Stimulated activated effector memory CD8-positive, alpha-beta T cell treated with anti-CD3 and anti-CD28 coated beads, Interleukin-12 subunit alpha, Interleukin-12 subunit beta, amount 100 ng/mL, for 72 hours (primary cell): Measurements from ENCODE around the gene CHST5.

ENCODE experiments used
- ATAC-seq: fragments of 150-1000 bp; cut with Tn5 transposase; 2 replicates; pipeline ENCODE4 v1.10.0; 2021
- DNase-seq, 2 donors: peaks; one replicate each; pipeline ENCODE4 v3.0.0; 2021 to 2022; ENCODE audit warnings: low spot score in 2 of 2
- H3K27ac Mint-ChIP-seq: one replicate; pipeline ENCODE4 v1.8.0; 2022; ENCODE audit warnings: mild to moderate bottlenecking, mixed read lengths
- H3K36me3 Mint-ChIP-seq: one replicate; pipeline ENCODE4 v1.8.0; 2022; ENCODE audit warnings: mild to moderate bottlenecking, mixed read lengths
- H3K4me1 Mint-ChIP-seq: one replicate; pipeline ENCODE4 v1.8.0; 2022; ENCODE audit warnings: mixed read lengths
- H3K4me3 Mint-ChIP-seq: one replicate; pipeline ENCODE4 v1.8.0; 2022; ENCODE audit warnings: mild to moderate bottlenecking, mixed read lengths
- H3K9me3 Mint-ChIP-seq: one replicate; pipeline ENCODE4 v1.8.0; 2022; ENCODE audit warnings: mixed read lengths

Gene CHST5

DNA sequence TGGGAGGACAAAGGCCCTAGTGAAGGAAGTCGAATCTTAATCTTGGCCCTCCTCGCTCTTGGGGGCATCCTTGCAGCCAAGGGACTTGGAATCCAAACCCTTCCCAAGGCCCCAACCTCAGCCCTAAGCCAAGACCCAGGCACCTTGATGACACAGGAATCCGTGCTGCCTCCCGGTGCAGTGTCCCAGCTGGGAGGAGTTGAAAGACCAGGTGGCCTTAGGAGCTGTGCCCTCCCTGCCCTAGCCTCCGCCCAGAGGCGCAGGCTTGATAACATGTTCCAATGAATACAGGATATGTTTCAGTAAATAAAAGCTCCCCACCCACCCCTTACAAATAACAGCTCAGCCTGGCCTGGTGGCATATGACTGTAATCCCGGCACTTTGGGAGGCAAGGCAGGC lies at the start of gene CHST5:
Gene CHST5, minus strand, starts transcription at position 208 of the 400 bp plus-strand sequence. CDS start 5,724 bp downstream, outside the sequence.
- H3K4me3 Mint-ChIP-seq: no peak within 1 kb of the TSS
- ATAC-seq (no peak), DNase-seq (no peak)
- no peaks in the 10 kb centered on the region for H3K4me1 Mint-ChIP-seq
- H3K27ac Mint-ChIP-seq: no peak within 1 kb of the TSS
- H3K36me3 Mint-ChIP-seq: no peaks in the 10 kb centered on the region
- no peaks in the 10 kb centered on the region for H3K9me3 Mint-ChIP-seq

DNA sequence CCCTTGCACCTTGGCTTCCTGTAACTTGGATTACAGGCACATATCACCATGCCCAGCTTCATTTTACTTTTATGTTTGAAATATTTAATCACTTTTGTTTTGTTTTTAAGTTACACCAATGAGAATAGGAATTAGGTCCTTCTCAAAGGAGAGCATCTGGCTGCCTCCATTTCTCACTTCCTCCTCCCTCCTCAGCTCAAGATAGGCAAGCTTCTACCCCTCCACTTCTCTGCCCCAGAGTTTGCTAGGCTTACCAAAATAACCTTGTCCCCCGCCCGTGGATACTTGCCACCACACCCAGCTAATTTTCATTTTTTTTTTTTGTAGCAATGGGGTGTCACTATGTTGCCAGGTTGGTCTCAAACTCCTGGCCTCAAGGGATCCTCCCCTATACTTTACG lies 48.2 kb upstream of the CHST5 start:
- Mint-ChIP-seq H3K4me1 (peaks cover 18% of the 10 kb centered on the region), H3K4me3 (no peak overlapping the region), H3K36me3 (peaks cover 29% of the 10 kb centered on the region), H3K27ac (peak overlapping the region; percentile 61), H3K9me3 (no peaks in the 10 kb centered on the region)
- DNase-seq (no peak), ATAC-seq (no peak)

DNA sequence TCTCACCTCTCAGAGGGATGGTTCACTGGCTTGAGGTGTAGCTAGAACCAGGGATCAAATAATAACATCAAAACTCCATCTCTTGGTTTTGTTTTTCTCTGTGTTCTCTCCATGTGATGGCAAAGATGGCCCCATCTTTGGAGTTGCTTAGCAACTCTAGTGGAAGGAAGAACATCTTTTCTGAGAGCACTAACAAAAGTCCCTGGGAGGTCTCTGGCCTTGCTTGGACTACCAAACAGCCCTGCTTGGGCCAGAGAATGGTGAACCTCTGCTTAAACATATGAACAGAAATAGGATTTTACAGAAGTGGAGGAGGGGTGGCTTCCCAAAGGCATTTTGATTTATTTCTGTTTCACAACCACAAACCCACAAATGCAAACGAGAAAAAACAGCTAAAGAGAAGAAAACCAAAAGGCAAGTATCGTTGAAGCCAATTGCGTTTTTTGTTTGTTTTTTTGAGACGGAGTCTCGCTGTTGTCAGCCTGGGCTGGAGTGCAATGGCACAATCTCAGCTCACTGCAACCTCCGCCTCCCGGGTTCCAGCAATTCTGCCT lies 43.5 kb upstream of the CHST5 start:
- peaks cover 16% of the 10 kb centered on the region for H3K4me1 Mint-ChIP-seq
- peak overlapping the region; percentile 33 for H3K27ac Mint-ChIP-seq
- DNase-seq (no peak), ATAC-seq (no peak)
- H3K4me3 Mint-ChIP-seq: no peak overlapping the region
- H3K9me3 Mint-ChIP-seq: no peaks in the 10 kb centered on the region
- H3K36me3 Mint-ChIP-seq: peaks cover 62% of the 10 kb centered on the region

DNA sequence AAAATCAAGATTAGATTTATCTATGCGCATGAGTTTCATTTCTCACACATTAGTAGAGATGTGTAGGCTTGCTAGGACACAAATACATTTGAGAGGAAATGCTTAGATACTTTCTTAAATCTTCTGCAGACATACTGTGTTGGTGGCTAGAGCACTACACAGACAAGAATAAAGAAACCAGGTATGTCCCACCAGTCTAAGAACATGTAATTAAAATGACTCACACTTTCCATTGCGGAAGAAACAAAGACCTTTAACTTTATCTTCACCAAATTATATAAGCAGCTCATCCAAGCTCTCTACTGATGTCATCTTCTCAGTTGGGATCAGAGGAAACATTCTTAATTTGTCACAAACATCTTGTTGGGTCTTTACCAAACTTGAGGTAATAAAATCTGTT lies 42.8 kb upstream of the CHST5 start:
- H3K4me3 Mint-ChIP-seq: no peak overlapping the region

DNA sequence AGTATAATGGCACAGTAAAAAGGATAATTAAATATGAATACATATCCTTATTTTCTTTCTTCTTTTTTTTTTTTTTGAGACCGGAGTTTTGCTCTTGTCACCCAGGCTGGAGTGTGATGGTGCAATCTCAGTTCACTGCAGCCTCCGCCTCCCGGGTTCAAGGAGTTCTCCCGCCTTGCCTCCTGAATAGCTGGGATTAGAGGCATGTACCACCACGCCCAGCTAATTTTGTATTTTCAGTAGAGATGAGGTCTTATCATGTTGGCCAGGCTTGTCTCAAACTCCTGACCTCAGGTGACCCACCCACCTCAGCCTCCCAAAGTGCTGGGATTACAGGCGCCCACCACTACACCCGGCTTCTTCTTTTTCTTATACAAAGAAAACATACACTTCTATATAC lies 42.3 kb upstream of the CHST5 start:
- DNase-seq (no peak), ATAC-seq (no peak)
- H3K4me3 Mint-ChIP-seq: no peak overlapping the region
- H3K36me3 Mint-ChIP-seq: peaks cover 73% of the 10 kb centered on the region
- H3K27ac Mint-ChIP-seq: peak overlapping the region; percentile 33
- H3K9me3 Mint-ChIP-seq: no peaks in the 10 kb centered on the region
- peaks cover 15% of the 10 kb centered on the region for H3K4me1 Mint-ChIP-seq

More for the DNA sequence above, 42.8 kb upstream of the CHST5 start:
- no peak for ATAC-seq
- H3K4me1 Mint-ChIP-seq: peaks cover 12% of the 10 kb centered on the region
- H3K9me3 Mint-ChIP-seq: no peaks in the 10 kb centered on the region
- peak overlapping the region; percentile 33 for H3K27ac Mint-ChIP-seq
- no peak for DNase-seq
- peaks cover 68% of the 10 kb centered on the region for H3K36me3 Mint-ChIP-seq

DNA sequence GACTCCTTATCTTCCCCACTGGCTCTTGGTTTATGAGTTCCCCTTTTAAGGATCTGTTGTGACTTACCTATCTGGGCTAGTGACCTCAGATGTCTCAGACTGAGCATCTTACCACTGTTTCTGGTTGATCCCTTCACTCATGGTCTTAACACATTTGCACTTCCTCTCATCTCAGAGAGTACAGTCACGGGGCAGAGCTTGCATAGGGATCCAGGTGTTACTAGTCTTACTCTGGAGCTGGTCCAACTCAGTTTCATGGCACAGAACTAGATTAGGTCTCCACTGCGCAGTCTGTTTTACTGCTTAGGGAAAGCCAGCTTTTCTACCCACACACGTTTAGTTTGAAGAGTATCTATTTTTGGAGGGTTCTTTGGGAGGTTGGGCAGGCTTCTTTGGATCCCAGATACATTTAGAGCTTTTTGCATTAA lies 40.5 kb upstream of the CHST5 start:
- Mint-ChIP-seq H3K4me1 (peaks cover 23% of the 10 kb centered on the region), H3K27ac (peak overlapping the region; percentile 80)

DNA sequence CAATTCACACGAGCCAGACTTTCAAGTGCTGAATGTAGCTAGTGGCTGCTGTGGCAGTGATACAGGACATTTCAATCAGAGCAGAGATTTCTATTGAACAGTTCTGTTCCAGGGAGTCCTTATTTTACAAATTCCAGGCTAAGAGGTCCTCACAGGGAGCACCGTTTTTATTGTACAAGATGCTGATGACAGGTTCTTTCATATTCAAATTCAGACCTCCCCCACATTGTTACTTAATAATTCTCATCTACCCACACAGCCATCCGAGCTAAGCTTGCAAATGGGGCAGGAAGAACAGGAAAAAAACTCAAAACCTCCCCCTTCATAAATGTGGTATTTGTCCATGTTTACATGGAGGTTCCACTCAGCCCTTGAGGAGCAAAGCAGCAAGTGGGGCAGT lies 40.0 kb upstream of the CHST5 start:
- DNase-seq (no peak), ATAC-seq (no peak)
- Mint-ChIP-seq H3K4me1 (peaks cover 23% of the 10 kb centered on the region), H3K36me3 (peaks cover 87% of the 10 kb centered on the region), H3K27ac (peak overlapping the region; percentile 80), H3K9me3 (no peaks in the 10 kb centered on the region), H3K4me3 (no peak overlapping the region)

More for the DNA sequence above, 40.5 kb upstream of the CHST5 start:
- H3K9me3 Mint-ChIP-seq: no peaks in the 10 kb centered on the region
- no peak for DNase-seq
- peak; percentile 55 for ATAC-seq
- no peak overlapping the region for H3K4me3 Mint-ChIP-seq
- H3K36me3 Mint-ChIP-seq: peaks cover 87% of the 10 kb centered on the region

DNA sequence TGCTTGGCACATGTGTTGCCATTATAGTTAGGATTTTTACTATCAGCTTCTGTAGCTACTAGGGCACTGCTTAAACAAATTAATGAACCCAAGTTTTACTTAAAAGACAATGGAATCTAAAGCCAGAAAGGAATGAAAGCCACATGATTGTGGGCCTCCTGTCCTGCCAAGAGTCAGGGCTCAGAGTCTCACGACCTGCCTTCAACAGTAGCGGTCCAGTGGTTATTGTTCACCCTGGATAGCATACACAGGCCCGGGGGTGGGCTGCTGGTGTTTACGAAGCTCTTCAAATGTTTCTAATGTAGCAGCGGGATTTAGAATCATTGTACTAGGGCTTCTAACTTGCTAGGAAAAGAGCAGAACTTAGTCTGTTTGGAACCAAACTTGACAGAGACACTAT lies 38.0 kb upstream of the CHST5 start:
- H3K9me3 Mint-ChIP-seq: no peaks in the 10 kb centered on the region
- peak overlapping the region; percentile 83 for H3K27ac Mint-ChIP-seq
- peaks cover 31% of the 10 kb centered on the region for H3K4me1 Mint-ChIP-seq
- no peak for ATAC-seq
- no peak overlapping the region for H3K4me3 Mint-ChIP-seq
- no peak for DNase-seq
- peaks cover 90% of the 10 kb centered on the region for H3K36me3 Mint-ChIP-seq

DNA sequence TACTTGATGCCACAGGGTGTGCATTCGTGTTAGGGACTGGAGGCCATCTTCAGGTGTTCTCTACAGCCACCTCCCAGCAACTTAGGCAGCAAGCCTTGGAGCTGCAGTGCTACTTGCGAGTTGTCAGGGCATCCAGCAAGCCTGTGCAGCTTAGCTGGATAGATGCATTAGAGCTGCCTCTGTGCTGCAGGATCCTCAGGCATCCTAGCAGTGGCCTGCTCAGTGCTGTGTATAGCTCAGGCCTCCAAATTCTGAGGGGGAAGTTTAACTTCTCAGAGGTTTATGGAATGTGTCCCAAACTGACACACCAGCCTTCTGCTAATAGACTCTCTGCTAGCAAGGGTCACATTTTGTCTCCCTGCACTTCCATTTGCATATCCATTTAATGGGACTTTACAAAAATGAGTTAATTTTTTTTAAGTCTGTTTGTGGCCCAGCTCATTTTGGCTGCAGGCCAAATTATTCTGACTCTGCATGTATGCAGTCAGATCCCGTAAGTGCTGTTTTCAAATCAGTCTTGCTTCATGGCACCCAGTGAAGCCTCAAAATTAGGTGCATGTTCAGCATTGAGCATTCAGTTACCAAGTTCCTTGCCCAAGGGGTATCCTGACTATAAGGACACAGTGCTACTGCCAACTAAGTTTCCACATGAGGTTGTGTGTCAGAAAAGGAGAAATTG lies 37.1 kb upstream of the CHST5 start:
- H3K36me3 Mint-ChIP-seq: peaks cover 89% of the 10 kb centered on the region
- ATAC-seq: no peak
- H3K4me3 Mint-ChIP-seq: no peak overlapping the region
- no peaks in the 10 kb centered on the region for H3K9me3 Mint-ChIP-seq
- no peak for DNase-seq
- no peak overlapping the region for H3K27ac Mint-ChIP-seq
- H3K4me1 Mint-ChIP-seq: peaks cover 29% of the 10 kb centered on the region

DNA sequence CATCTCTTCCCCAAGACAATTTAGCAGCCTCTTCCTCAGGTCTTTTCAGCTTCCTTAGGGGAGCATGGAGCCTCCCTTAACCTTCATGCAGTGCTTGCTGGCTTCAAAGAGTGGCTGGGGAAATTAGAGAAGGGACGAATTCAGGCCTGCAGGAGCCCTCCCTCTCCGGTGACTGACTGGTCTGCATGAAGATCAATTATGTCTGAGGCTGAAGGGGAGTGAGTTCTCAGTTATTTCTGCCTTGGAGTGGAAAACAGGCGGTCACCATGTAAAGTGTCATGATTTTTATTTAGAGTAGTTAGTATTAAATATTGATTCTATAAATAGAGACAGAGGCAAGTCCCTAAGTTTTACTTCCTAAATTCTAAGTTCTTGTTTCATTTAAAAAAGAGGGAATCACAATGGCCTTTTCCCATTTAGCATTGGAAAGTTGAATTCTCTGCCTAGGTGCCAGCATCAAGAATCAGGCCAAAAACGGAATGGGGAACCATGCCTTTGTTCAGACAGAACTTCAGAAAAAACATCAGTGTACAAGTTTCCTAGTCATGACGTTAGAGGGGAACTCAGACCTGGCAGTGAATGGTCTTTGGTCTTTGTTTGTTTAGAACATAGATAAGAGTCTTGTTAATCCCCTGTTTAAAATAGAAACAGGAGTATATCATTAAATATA lies 34.6 kb upstream of the CHST5 start:
- Mint-ChIP-seq H3K9me3 (no peaks in the 10 kb centered on the region), H3K4me3 (no peak overlapping the region), H3K27ac (peak overlapping the region; percentile 71), H3K4me1 (peaks cover 42% of the 10 kb centered on the region), H3K36me3 (peaks cover 78% of the 10 kb centered on the region)
- ATAC-seq (no peak), DNase-seq (no peak)

DNA sequence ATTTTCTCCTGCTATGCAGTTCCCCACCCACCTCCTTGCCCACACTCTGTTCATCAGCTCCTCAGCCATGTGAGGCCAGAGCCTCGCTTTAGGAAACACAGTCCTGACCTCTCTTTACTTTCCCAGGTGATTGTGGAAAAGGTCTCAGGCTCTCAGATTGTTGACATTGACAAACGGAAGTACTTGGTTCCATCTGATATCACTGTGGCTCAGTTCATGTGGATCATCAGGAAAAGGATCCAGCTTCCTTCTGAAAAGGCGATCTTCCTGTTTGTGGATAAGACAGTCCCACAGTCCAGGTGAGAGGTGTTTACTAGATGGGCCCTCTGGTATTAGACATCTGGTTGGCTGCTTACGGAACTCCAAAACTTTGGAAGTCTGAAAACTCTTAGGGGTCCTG lies 32.0 kb upstream of the CHST5 start:
- Mint-ChIP-seq H3K9me3 (no peaks in the 10 kb centered on the region), H3K36me3 (peaks cover 59% of the 10 kb centered on the region), H3K4me3 (peak overlapping the region; percentile 84), H3K27ac (peak overlapping the region; percentile 77), H3K4me1 (peaks cover 42% of the 10 kb centered on the region)
- ATAC-seq (no peak), DNase-seq (no peak)

DNA sequence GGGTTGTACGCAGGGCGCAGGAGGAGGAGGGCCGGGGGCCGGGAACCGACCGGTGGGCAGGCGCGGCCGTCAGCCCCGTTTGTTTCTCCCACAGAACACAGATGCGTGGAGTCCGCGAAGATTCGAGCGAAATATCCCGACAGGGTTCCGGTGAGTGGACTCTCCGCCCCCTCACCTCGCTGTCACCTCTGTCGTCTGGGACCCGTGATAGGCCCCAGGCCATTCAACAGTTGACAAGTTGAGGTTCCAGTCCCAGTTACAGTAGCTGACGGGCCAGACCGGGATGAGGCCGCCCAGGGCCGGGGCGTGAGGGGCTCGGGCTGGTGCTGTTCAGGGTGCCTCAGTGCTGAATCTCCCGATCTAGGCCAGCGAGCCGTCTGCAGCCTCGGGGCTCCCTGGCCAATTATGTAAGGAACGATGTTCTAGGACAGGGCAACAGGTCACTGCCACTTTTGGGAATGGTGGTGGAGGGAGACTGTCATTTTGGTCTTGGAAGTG lies 30.9 kb upstream of the CHST5 start:
- Mint-ChIP-seq H3K36me3 (peaks cover 48% of the 10 kb centered on the region), H3K9me3 (no peaks in the 10 kb centered on the region), H3K27ac (peak overlapping the region; percentile 77), H3K4me1 (peaks cover 37% of the 10 kb centered on the region), H3K4me3 (peak overlapping the region; percentile 84)
- DNase-seq: peak in 1 of 2 donors; percentile 6
- ATAC-seq: peak; percentile 11

DNA sequence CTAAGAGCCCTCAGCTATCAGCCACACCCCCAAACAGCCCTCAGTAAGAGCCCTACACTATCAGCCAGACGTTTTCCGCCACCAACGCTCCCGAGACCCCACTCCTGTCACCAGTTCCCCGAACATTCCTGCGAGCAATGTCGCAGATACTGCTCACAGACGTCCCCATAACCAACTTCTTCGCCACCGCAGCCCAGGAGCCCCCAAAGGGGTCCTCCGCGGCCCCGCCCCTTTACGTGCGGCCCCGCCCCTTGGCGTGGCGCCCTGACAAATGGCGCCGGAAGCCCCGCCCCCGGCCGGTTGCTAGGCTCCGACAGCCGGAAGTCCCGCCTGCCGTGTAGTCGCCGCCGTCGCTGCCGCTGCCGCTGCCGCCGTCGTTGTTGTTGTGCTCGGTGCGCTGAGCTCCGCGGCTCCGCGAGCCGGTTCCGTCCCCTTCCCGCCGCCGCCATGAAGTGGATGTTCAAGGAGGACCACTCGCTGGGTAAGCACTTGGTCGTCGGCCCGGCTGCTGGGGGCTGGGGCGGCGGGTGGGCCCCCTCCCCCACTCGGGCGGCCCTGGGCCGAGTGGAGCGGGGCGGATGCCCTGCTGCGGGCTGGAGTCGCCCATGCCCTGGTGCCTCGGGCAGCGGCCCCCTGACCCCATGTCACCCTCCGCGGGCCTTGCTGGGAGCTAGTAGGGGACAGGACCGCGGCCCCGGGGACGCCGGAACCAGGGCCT lies 30.3 kb upstream of the CHST5 start, which contains the start of gene GABARAPL2:
Gene GABARAPL2, plus strand, starts transcription at position 340 of the 718 bp plus-strand sequence. Its CDS starts 108 bp downstream, at position 448.
- H3K36me3 Mint-ChIP-seq: peaks cover 42% of the 10 kb centered on the region
- H3K27ac Mint-ChIP-seq: peak within 1 kb of the TSS; percentile 77
- peak within 1 kb of the TSS; percentile 84 for H3K4me3 Mint-ChIP-seq
- ATAC-seq: peak; percentile 85
- no peaks in the 10 kb centered on the region for H3K9me3 Mint-ChIP-seq
- DNase-seq: peak; percentile 94 to 96
- peaks cover 37% of the 10 kb centered on the region for H3K4me1 Mint-ChIP-seq

DNA sequence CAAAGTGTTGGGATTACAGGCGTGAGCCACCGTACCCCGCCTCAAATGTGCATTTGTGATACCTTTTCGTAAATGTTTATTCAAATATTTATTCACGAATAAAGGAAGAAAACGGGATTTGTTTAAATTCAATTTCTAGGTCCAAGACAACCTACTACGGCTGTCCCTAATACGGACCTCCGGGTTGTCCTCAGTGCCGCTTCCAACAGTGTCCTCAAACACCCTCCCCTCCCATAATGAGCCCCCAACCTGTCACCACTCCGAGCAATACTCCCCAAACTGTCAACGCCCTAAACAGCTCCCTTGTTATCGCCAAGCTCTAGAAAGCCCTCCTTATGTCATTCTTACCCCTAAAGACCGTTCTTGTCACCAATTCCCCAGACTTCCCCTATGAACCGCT lies 29.7 kb upstream of the CHST5 start:
- DNase-seq: no peak
- Mint-ChIP-seq H3K4me1 (peaks cover 37% of the 10 kb centered on the region), H3K36me3 (peaks cover 37% of the 10 kb centered on the region), H3K27ac (peak overlapping the region; percentile 77), H3K4me3 (peak overlapping the region; percentile 84), H3K9me3 (no peaks in the 10 kb centered on the region)
- no peak for ATAC-seq
